Ecto neural progenitor cell (in vitro differentiated cells): ENCODE results near the gene C5orf46.

Experiments used
- DNase-seq: peaks from one replicate; pipeline ENCODE4 v3.0.0-alpha.2; 2018; ENCODE audit warnings: low spot score

The C5orf46 gene

GRCh38 chr5:147857302-147858129 is 48.8 kb downstream of the C5orf46 start:
- DNase-seq = peak; percentile 60

- no peak for DNase-seq
Measured at GRCh38 chr5:147856801-147857200, 49.5 kb downstream of the C5orf46 start.

- no peak for DNase-seq
Measured at GRCh38 chr5:147855774-147856069, 50.6 kb downstream of the C5orf46 start.

GRCh38 chr5:147854894-147855773 is 51.2 kb downstream of the C5orf46 start:
- no peak for DNase-seq

- DNase-seq = no peak
Measured at GRCh38 chr5:147854331-147854730, 52.0 kb downstream of the C5orf46 start.

- no peak for DNase-seq
Measured at GRCh38 chr5:147853372-147853987, 52.9 kb downstream of the C5orf46 start.

GRCh38 chr5:147852365-147852764 is 54.0 kb downstream of the C5orf46 start:
- no peak for DNase-seq

GRCh38 chr5:147851578-147851977 is 54.8 kb downstream of the C5orf46 start:
- no peak for DNase-seq

GRCh38 chr5:147849226-147849625 is 57.1 kb downstream of the C5orf46 start:
- no peak for DNase-seq

- DNase-seq = no peak
Measured at GRCh38 chr5:147845618-147846017, 60.7 kb downstream of the C5orf46 start.

GRCh38 chr5:147844846-147845245 is 61.5 kb downstream of the C5orf46 start:
- no peak for DNase-seq

GRCh38 chr5:147842869-147843268 is 63.5 kb downstream of the C5orf46 start:
- DNase-seq = no peak
